HepG2 (cell line): ENCODE results near the gene DCAF16. TPM values are rescaled to one million over a fixed set of nuclear protein-coding genes. Genes with fewer than 3 reads are reported as not detected.

Source experiments
- ATAC-seq: fragments of 200-7000 bp; cut with Tn5 transposase; 3 replicates; pipeline ENCODE4 v1.9.1; 2020; ENCODE audit warnings: mild to moderate bottlenecking, moderate library complexity
- BruUV-seq: library from RNA; stranded (reverse); fragments of 400-500 nt; replicated peaks from 2 replicates; lab custom pipeline; 2021; lab: Mats Ljungman, UMichigan
- CTCF ChIA-PET: fragments of 300-600 bp; formaldehyde crosslinking; extraction: SDS; loops from one replicate; lab custom pipeline; 2021; ENCODE audit warnings: low total read pairs, inconsistent platforms, low intra/inter-chr PET ratio; lab: Yijun Ruan, JAX
- POLR2A ChIA-PET: fragments of 350-600 bp; sonication (Branson Sonifier 250); formaldehyde crosslinking; loops from one replicate; lab custom pipeline; 2020; ENCODE audit warnings: antibody characterized with exemption, inconsistent platforms; lab: Yijun Ruan, JAX
- DNase-seq: peaks from one replicate; pipeline ENCODE4 v3.0.0-alpha.2; 2015; ENCODE audit warnings: low spot score
- FAIRE-seq: peaks from 3 replicates; lab custom pipeline; 2011; peaks lifted over from hg19 to GRCh38; lab: Jason Lieb, UNC
- H2AFZ ChIP-seq: one replicate; pipeline ENCODE4 v1.6.1; 2011; ENCODE audit warnings: low read length, inconsistent platforms
- H3K27ac ChIP-seq: fragments of 300-600 bp; 3 replicates; pipeline ENCODE4 v1.8.0; 2011; ENCODE audit warnings: mixed run types, mild to moderate bottlenecking, mixed read lengths, low read length, inconsistent platforms; ENCODE audit not compliant: insufficient read depth; ENCODE audit errors: extremely low read length
- H3K27me3 ChIP-seq, 2 experiments: fragments of 200-600 bp in 1 of 2; 2 replicates in 1 of 2; 3 replicates in 1 of 2; pipeline versions ENCODE4 v1.6.0 to v1.8.0; 2011; ENCODE audit warnings: low read length in 2 of 2, mild to moderate bottlenecking in 2 of 2, moderate library complexity in 2 of 2, inconsistent platforms in 1 of 2; ENCODE audit not compliant: insufficient read depth in 2 of 2, control insufficient read depth in 1 of 2
- H3K36me3 ChIP-seq, 2 experiments: fragments of 200-600 bp in 1 of 2; replicated peaks in 1 of 2; 2 replicates in 1 of 2; 3 replicates in 1 of 2; pipeline versions ENCODE4 v1.5.1 to v1.8.0; 2011; ENCODE audit warnings: low read length in 2 of 2, inconsistent platforms in 1 of 2; ENCODE audit not compliant: insufficient read depth in 2 of 2, control insufficient read depth in 1 of 2
- H3K4me1 ChIP-seq: 2 replicates; pipeline ENCODE4 v1.5.1; 2012; ENCODE audit warnings: low read length, inconsistent platforms; ENCODE audit not compliant: insufficient read depth
- H3K4me2 ChIP-seq: 2 replicates; pipeline ENCODE4 v1.6.0; 2011; ENCODE audit warnings: low read depth, low read length, inconsistent platforms
- H3K4me3 ChIP-seq, 3 experiments: fragments of 200-600 bp in 1 of 3; sonication (generic), shearing (Covaris generic) in 1 of 3; replicated peaks in 1 of 3; 2 replicates each; pipeline ENCODE4 v1.5.1; 2011 to 2016; ENCODE audit warnings: low read length in 3 of 3, inconsistent platforms in 2 of 3, low read depth in 2 of 3, mild to moderate bottlenecking in 2 of 3, control low read depth in 1 of 3, mixed read lengths in 1 of 3; ENCODE audit not compliant: insufficient read depth in 1 of 3
- H3K79me2 ChIP-seq: one replicate; pipeline ENCODE4 v1.6.1; 2011; ENCODE audit warnings: low read length, inconsistent platforms; ENCODE audit not compliant: insufficient read depth
- H3K9ac ChIP-seq: 2 replicates; pipeline ENCODE4 v1.6.0; 2011; ENCODE audit warnings: mild to moderate bottlenecking, low read depth, low read length, inconsistent platforms; ENCODE audit not compliant: insufficient read depth
- H3K9me3 ChIP-seq: 2 replicates; pipeline ENCODE4 v1.5.1; 2012; ENCODE audit warnings: mild to moderate bottlenecking, low read length
- H4K20me1 ChIP-seq: 2 replicates; pipeline ENCODE4 v1.6.0; 2011; ENCODE audit warnings: inconsistent platforms, mild to moderate bottlenecking, low read length, moderate library complexity; ENCODE audit not compliant: insufficient read depth
- AGO1 ChIP-seq: fragments of 200-400 bp; formaldehyde crosslinking; IDR thresholded peaks from 2 replicates; pipeline ENCODE4 v1.6.1; 2017; ENCODE audit warnings: mild to moderate bottlenecking, low read depth, low read length, moderate library complexity; ENCODE audit not compliant: poor library complexity, severe bottlenecking
- GRHL1 ChIP-seq: sonication (generic); formaldehyde crosslinking; conservative IDR thresholded peaks from 2 replicates; pipeline ENCODE4 v1.8.0; 2022; ENCODE audit warnings: missing genetic modification reagents
- HBP1 ChIP-seq: IDR thresholded peaks from 2 replicates; pipeline ENCODE4 v1.6.1; 2016; ENCODE audit warnings: low read depth, control low read depth
- SNAPC4 ChIP-seq: sonication (generic); formaldehyde crosslinking; IDR thresholded peaks from 2 replicates; pipeline ENCODE4 v1.4.0; 2020; ENCODE audit warnings: mild to moderate bottlenecking, missing genetic modification reagents
- ZFP41 ChIP-seq: sonication (generic); formaldehyde crosslinking; IDR thresholded peaks from 2 replicates; pipeline ENCODE4 v1.4.0; 2020; ENCODE audit warnings: mild to moderate bottlenecking, missing genetic modification reagents, borderline replicate concordance
- ZKSCAN8 ChIP-seq: IDR thresholded peaks from 2 replicates; pipeline ENCODE4 v1.6.1; 2016; ENCODE audit warnings: borderline replicate concordance, missing genetic modification reagents, missing compliant biosample characterization
- ZNF292 ChIP-seq: sonication (generic); formaldehyde crosslinking; IDR thresholded peaks from 2 replicates; pipeline ENCODE4 v1.8.1; 2022; ENCODE audit warnings: mild to moderate bottlenecking, low read depth, missing genetic modification reagents, borderline replicate concordance
- ZNF552 ChIP-seq: sonication (generic); formaldehyde crosslinking; IDR thresholded peaks from 2 replicates; pipeline ENCODE4 v1.9.0; 2022; ENCODE audit warnings: missing genetic modification reagents, mild to moderate bottlenecking, borderline replicate concordance
- WGBS: methylation state at CpG from one replicate; pipeline ENCODE4 v1.1.6; 2017; ENCODE audit warnings: low lambda C conversion rate; 5-methylcytosine and 5-hydroxymethylcytosine counted together
- in situ Hi-C: cut with HindIII; loops from 2 replicates; pipeline ENCODE4 v1.10.0; 2017; ENCODE audit warnings: low pct_unique_long_range_greater_than_20kb; ENCODE audit not compliant: extremely low pct_ligation_motif_present
- intact Hi-C: fragments of 100-400 bp; cut with micrococcal nuclease; formaldehyde crosslinking; loops from one replicate; pipeline ENCODE4 v1.10.0; 2022; ENCODE audit not compliant: unreplicated experiment
- polyA plus RNA-seq, 8 experiments: library from polyadenylated mRNA; depleted of rRNA in 3 of 8; stranded (reverse) in 7 of 8; unstranded in 1 of 8; fragments of >200 nt; fragmentation: Illumina TruSeq in 4 of 8; extraction: Trizol in 4 of 8; gene quantifications; 2 replicates each; pipeline versions ENCODE4 v1.2.1 to v1.2.3, GENCODE V29; 2011 to 2016; ENCODE audit warnings: low read depth in 4 of 8, missing spikeins in 1 of 8, mixed read lengths in 1 of 8; ENCODE audit not compliant: insufficient read depth in 1 of 8
- total RNA-seq, 5 experiments: library from RNA; depleted of rRNA; stranded (reverse); fragments of >200 nt; fragmentation: Illumina TruSeq; extraction: Trizol; gene quantifications; 2 replicates each; pipeline ENCODE4 v1.2.3, GENCODE V29; 2016; ENCODE audit warnings: low read depth in 1 of 5
- TF ChIP-seq, protein P1 (sequence below): sonication (generic); formaldehyde crosslinking; IDR thresholded peaks from 2 replicates; pipeline ENCODE4 v1.4.0; 2020; ENCODE audit warnings: missing genetic modification reagents

The DCAF16 gene
- total and polyA plus RNA-seq, 2 of the 13 experiments (the other 11 are each of a cell fraction or from before 2014, with no cell fraction given) = 37.5 to 41.9 TPM

DNA sequence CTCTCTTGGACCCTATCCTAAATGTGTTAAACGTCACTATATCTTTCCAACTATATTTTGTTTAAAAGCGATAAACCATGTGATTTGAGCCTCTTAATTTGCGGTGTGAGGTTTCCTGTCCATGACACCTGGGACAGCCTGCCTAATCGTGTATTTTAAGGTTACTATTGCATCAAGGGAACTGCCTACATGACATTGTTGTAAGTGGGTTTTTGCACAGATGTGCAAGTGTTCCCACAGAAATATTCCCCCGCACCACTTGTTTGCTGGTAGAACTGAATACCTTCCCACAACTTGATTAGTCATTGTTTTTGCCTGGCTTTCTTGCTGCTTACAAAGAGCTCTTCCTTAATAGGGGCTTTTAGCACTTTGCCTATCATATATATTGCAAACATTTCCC is 24.0 kb downstream of the DCAF16 start (continued):
- TF ChIP-seq GRHL1 (CRISPR knock-in tag) (no peak), HBP1 (CRISPR knock-in tag) (no peak)

GRCh38 chr4:17785858-17786257 is 24.7 kb downstream of the DCAF16 start:
- Histone ChIP-seq H3K4me3 (no peak overlapping the region), H3K9me3 (no peaks in the 10 kb centered on the region), H3K4me1 (peaks cover 18% of the 10 kb centered on the region), H4K20me1 (no peaks in the 10 kb centered on the region), H3K79me2 (no peaks in the 10 kb centered on the region), H3K4me2 (no peak overlapping the region), H3K27me3 (peaks cover 3 to 14% of the 10 kb centered on the region in 2 experiments; a peak in 4 of 5 replicates), H3K36me3 (no peaks in the 10 kb centered on the region), H3K9ac (no peak overlapping the region), H3K27ac (no peak overlapping the region), H2AFZ (no peak overlapping the region)
- FAIRE-seq (no peak), ATAC-seq (peak; percentile 45; the same call in 2 of the 3 replicates), DNase-seq (no peak)
- CTCF ChIA-PET = no interaction called here
- 66% methylated on average over 5 of the region's 5 CpGs for WGBS
- BruUV-seq = no TSS peak
- POLR2A ChIA-PET = no interaction called here
- in situ Hi-C loops = no loop called here
- intact Hi-C loops = no loop called here
- no peak for TF ChIP-seq ZKSCAN8 (CRISPR knock-in tag)
- no peak for TF ChIP-seq ZFP41
- TF ChIP-seq SNAPC4 (CRISPR knock-in tag) = no peak
- TF ChIP-seq, protein P1, sequence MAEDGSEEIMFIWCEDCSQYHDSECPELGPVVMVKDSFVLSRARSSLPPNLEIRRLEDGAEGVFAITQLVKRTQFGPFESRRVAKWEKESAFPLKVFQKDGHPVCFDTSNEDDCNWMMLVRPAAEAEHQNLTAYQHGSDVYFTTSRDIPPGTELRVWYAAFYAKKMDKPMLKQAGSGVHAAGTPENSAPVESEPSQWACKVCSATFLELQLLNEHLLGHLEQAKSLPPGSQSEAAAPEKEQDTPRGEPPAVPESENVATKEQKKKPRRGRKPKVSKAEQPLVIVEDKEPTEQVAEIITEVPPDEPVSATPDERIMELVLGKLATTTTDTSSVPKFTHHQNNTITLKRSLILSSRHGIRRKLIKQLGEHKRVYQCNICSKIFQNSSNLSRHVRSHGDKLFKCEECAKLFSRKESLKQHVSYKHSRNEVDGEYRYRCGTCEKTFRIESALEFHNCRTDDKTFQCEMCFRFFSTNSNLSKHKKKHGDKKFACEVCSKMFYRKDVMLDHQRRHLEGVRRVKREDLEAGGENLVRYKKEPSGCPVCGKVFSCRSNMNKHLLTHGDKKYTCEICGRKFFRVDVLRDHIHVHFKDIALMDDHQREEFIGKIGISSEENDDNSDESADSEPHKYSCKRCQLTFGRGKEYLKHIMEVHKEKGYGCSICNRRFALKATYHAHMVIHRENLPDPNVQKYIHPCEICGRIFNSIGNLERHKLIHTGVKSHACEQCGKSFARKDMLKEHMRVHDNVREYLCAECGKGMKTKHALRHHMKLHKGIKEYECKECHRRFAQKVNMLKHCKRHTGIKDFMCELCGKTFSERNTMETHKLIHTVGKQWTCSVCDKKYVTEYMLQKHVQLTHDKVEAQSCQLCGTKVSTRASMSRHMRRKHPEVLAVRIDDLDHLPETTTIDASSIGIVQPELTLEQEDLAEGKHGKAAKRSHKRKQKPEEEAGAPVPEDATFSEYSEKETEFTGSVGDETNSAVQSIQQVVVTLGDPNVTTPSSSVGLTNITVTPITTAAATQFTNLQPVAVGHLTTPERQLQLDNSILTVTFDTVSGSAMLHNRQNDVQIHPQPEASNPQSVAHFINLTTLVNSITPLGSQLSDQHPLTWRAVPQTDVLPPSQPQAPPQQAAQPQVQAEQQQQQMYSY (CRISPR knock-in tag) = no peak
- no peak for TF ChIP-seq AGO1
- no peak for TF ChIP-seq ZNF292 (CRISPR knock-in tag)
- no peak for TF ChIP-seq ZNF552 (CRISPR knock-in tag)
